Measurements from ENCODE around the gene PLEKHG4B. TPM values are rescaled to one million over a fixed set of nuclear protein-coding genes. Genes with fewer than 3 reads are reported as not detected.

The PLEKHG4B gene
- polyA plus RNA-seq, 1 donor from 2014 or later = 0.78 TPM

GRCh38 chr5:162190-162564 lies 70.2 kb downstream of the PLEKHG4B start:
- no peaks in the 10 kb centered on the region for H3K9me3 ChIP-seq (ENCODE audit: low read length)
- H3K27ac ChIP-seq (ENCODE audit: low read length) = no peak overlapping the region
- TF ChIP-seq, protein P1, sequence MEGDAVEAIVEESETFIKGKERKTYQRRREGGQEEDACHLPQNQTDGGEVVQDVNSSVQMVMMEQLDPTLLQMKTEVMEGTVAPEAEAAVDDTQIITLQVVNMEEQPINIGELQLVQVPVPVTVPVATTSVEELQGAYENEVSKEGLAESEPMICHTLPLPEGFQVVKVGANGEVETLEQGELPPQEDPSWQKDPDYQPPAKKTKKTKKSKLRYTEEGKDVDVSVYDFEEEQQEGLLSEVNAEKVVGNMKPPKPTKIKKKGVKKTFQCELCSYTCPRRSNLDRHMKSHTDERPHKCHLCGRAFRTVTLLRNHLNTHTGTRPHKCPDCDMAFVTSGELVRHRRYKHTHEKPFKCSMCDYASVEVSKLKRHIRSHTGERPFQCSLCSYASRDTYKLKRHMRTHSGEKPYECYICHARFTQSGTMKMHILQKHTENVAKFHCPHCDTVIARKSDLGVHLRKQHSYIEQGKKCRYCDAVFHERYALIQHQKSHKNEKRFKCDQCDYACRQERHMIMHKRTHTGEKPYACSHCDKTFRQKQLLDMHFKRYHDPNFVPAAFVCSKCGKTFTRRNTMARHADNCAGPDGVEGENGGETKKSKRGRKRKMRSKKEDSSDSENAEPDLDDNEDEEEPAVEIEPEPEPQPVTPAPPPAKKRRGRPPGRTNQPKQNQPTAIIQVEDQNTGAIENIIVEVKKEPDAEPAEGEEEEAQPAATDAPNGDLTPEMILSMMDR (IDR thresholded peaks at IDR 0.05; ENCODE audit: poor library complexity, severe bottlenecking) = no peak
- TF ChIP-seq EP300 (conservative IDR thresholded peaks at IDR 0.05; ENCODE audit: poor library complexity, severe bottlenecking) (no peak), REST (IDR thresholded peaks at IDR 0.05; ENCODE audit: borderline replicate concordance) (no peak)
- no peaks in the 10 kb centered on the region for H4K20me1 ChIP-seq (ENCODE audit: insufficient read depth)
- H3K36me3 ChIP-seq (ENCODE audit: insufficient read depth, low read length) = no peaks in the 10 kb centered on the region
- H3K27me3 ChIP-seq (ENCODE audit: insufficient read depth, low read depth, low read length) = no peaks in the 10 kb centered on the region
- no peak overlapping the region for H3K9ac ChIP-seq (ENCODE audit: low read length)
- no peak overlapping the region for H2AFZ ChIP-seq (ENCODE audit: low read depth, low read length)
- no peak overlapping the region for H3K4me3 ChIP-seq (ENCODE audit: low read length)
- H3F3A ChIP-seq (ENCODE audit: insufficient read depth, low read length, poor library complexity, severe bottlenecking) = no peaks in the 10 kb centered on the region
- H3K4me2 ChIP-seq (ENCODE audit: low read length) = no peak overlapping the region
- no peaks in the 10 kb centered on the region for H3K9me2 ChIP-seq (ENCODE audit: insufficient read depth, low read length)
- H3K79me2 ChIP-seq (replicated peaks; ENCODE audit: insufficient read depth, low read length) = no peaks in the 10 kb centered on the region

DNA sequence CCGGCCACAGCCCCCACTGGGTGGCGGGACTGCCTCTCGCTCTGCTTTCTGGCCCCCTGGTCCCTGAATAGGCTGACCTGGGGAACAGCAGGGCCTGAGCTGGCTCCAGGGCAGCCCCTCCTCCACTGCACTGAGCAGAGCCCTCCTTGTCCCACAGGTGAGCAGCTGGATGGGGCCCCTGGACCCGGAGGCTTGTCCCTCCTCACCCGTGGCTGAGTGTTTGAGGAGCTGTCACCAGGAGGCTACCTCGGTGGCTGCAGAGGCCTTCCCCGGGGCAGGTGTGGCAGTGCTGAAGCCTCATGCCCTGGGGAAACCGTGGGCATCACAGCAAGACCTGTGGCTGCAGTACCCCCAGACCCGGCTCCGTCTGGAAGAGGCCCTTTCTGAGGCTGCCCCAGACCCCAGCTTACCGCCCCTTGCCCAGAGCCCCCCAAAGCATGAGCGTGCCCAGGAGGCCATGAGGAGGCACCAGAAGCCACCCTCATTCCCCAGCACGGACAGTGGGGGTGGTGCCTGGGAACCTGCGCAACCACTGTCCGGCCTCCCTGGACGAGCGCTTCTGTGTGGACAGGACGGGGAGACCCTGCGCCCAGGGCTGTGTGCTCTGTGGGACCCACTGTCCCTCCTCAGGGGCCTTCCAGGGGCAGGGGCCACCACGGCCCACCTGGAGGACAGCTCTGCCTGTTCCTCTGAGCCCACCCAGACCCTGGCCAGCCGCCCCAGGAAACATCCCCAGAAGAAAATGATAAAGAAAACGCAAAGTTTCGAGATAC lies 70.8 kb downstream of the PLEKHG4B start:
- no peaks in the 10 kb centered on the region for H3K79me2 ChIP-seq (replicated peaks; ENCODE audit: insufficient read depth, low read length)
- H3K4me2 ChIP-seq (ENCODE audit: low read length) = no peak overlapping the region
- H3K9ac ChIP-seq (ENCODE audit: low read length) = no peak overlapping the region
- no peaks in the 10 kb centered on the region for H3K9me3 ChIP-seq (ENCODE audit: low read length)
- H3K4me3 ChIP-seq (ENCODE audit: low read length) = no peak overlapping the region
- no peaks in the 10 kb centered on the region for H3K9me2 ChIP-seq (ENCODE audit: insufficient read depth, low read length)
- TF ChIP-seq SMC3 (conservative IDR thresholded peaks at IDR 0.05; ENCODE audit: poor library complexity) (no peak), TAF1 (IDR thresholded peaks at IDR 0.05; ENCODE audit: low read depth) (no peak), EP300 (conservative IDR thresholded peaks at IDR 0.05; ENCODE audit: poor library complexity, severe bottlenecking) (no peak), RAD21 (conservative IDR thresholded peaks at IDR 0.05) (no peak), REST (IDR thresholded peaks at IDR 0.05; ENCODE audit: borderline replicate concordance) (no peak), POLR2AphosphoS5 (IDR thresholded peaks at IDR 0.05) (no peak), EZH2 (IDR thresholded peaks at IDR 0.05; ENCODE audit: borderline replicate concordance, insufficient read depth, low read length, poor library complexity, severe bottlenecking) (no peak)
- TF ChIP-seq, protein P1 (IDR thresholded peaks at IDR 0.05; ENCODE audit: poor library complexity, severe bottlenecking) = no peak
- no peak overlapping the region for H2AFZ ChIP-seq (ENCODE audit: low read depth, low read length)
- H3K27me3 ChIP-seq (ENCODE audit: insufficient read depth, low read depth, low read length) = no peaks in the 10 kb centered on the region
- H4K20me1 ChIP-seq (ENCODE audit: insufficient read depth) = no peaks in the 10 kb centered on the region
- H3F3A ChIP-seq (ENCODE audit: insufficient read depth, low read length, poor library complexity, severe bottlenecking) = no peaks in the 10 kb centered on the region
- no peak overlapping the region for H3K27ac ChIP-seq (ENCODE audit: low read length)
- H3K36me3 ChIP-seq (ENCODE audit: insufficient read depth, low read length) = no peaks in the 10 kb centered on the region
